ENCODE results near the gene TTC31.
"Not testable (repeated sequence)": the region's sequence is repeated elsewhere in the genome, so short reads cannot be mapped to it uniquely, and the experiment has no call there.

The TTC31 gene

GRCh38 chr2:74457549-74458131 lies 25.2 kb upstream of the TTC31 start:
- DNase-seq = no peak

GRCh38 chr2:74458132-74458937 lies 24.5 kb upstream of the TTC31 start, which contains the start of gene WBP1:
TSS of gene WBP1 (plus strand) at chr2:74458438. CDS start at chr2:74458603, 165 bp downstream.
- DNase-seq = peak; percentile 100

- no peak for DNase-seq
Observed at GRCh38 chr2:74458938-74459363, 23.9 kb upstream of the TTC31 start.

- not testable (repeated sequence) for DNase-seq
Observed at GRCh38 chr2:74459503-74460118, 23.3 kb upstream of the TTC31 start.

GRCh38 chr2:74460187-74460586 lies 22.7 kb upstream of the TTC31 start:
- DNase-seq = not testable (repeated sequence)

GRCh38 chr2:74461187-74462053 lies 21.5 kb upstream of the TTC31 start:
- DNase-seq = no peak

GRCh38 chr2:74462054-74462785 lies 20.7 kb upstream of the TTC31 start:
- no peak for DNase-seq

GRCh38 chr2:74462786-74463105 lies 20.1 kb upstream of the TTC31 start:
- no peak for DNase-seq

GRCh38 chr2:74464406-74464805 lies 18.5 kb upstream of the TTC31 start:
- no peak for DNase-seq

GRCh38 chr2:74470742-74471141 lies 12.1 kb upstream of the TTC31 start:
- not testable (repeated sequence) for DNase-seq

GRCh38 chr2:74471332-74472065 lies 11.4 kb upstream of the TTC31 start:
- DNase-seq = no peak

- DNase-seq = peak; percentile 76
Observed at GRCh38 chr2:74472086-74472944, 10.6 kb upstream of the TTC31 start, which contains the start of gene MRPL53. TSS of gene MRPL53 (minus strand) at chr2:74472680. CDS start at chr2:74472660, 20 bp downstream.

GRCh38 chr2:74472945-74473258 lies 10.0 kb upstream of the TTC31 start:
- DNase-seq = no peak

GRCh38 chr2:74474481-74474880 lies 8.4 kb upstream of the TTC31 start:
- DNase-seq = no peak

GRCh38 chr2:74474899-74475298 lies 8.0 kb upstream of the TTC31 start:
- DNase-seq = no peak

GRCh38 chr2:74481431-74481830 lies 1.4 kb upstream of the TTC31 start:
- no peak for DNase-seq

- DNase-seq = no peak
Observed at GRCh38 chr2:74481961-74482800, 700 bp upstream of the TTC31 start.

GRCh38 chr2:74483675-74484164 lies 839 bp downstream of the TTC31 start:
- DNase-seq = not testable (repeated sequence)

- DNase-seq = no peak
Observed at GRCh38 chr2:74486141-74486540, 3.3 kb downstream of the TTC31 start.

All from NCI-H446 treated with DMSO at 0.1 percent for 48 hours (cell line).